Frontal cortex (tissue), 4 donors: Measurements from ENCODE around the gene TRIM37. TPM values are rescaled to one million over a fixed set of nuclear protein-coding genes. Genes with fewer than 3 reads are reported as not detected.
A peak's percentile ranks its signal among the peaks of the same experiment; 100 is the strongest.
"Not testable (repeated sequence)": the region's sequence is repeated elsewhere in the genome, so short reads cannot be mapped to it uniquely, and the experiment has no call there.

Experiments used
- DNase-seq, 2 donors: peaks; one replicate each; pipeline ENCODE4 v3.0.0; 2012; ENCODE audit warnings: low spot score in 2 of 2
- FAIRE-seq: peaks from 2 replicates; lab custom pipeline; 2012; peaks lifted over from hg19 to GRCh38; lab: Jason Lieb, UNC
- small RNA-seq: library from RNA; depleted of rRNA; stranded (forward); fragments of <200 nt; gene quantifications from one replicate; pipeline ENCODE3, GENCODE V24; 2014
- total RNA-seq: library from RNA; depleted of rRNA; stranded (reverse); fragments of >200 nt; gene quantifications from one replicate; pipeline ENCODE4 v1.2.3, GENCODE V29; 2014
- donor health status: control.
- donor health status: control.
- donor health status: control.

The TRIM37 gene
- total RNA-seq, 1 donor from 2014 or later = 134 TPM

DNA sequence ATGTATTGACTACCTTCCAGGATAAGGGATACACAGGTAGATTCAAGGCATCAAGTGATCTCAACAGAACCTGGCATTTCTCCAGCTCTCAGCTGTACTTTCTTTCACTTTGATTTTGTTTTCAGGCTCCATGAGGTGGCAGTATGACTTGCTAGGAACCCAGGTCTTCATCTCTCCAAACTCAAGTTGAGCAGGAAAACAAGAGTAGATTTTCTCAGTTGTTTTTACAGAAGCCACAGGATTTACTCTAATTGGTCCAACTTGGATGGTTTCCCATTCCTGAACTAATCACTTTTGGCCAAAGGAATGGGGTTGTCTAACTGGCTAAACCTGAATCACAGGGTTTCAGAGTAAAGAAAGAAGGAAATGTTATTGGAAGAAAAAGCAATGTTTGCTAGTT, 146.6 kb downstream of the TRIM37 start:
- FAIRE-seq = no peak
- DNase-seq = no peak

DNA sequence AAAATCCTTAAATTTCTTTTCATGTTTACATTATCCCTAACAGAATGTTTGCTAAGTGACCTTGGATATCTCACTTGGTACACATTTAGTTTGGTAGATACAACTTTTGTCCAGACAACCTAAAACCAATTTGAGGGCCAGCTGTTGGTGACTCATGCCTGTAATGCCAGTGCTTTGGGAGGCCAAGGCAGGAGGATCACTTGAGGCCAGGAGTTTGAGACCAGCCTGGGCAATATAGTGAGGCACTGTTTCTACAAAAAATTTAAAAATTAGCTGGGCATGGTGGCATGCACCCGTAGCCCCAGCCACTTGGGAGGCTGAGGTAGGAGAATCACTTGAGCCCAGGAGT, 149.0 kb downstream of the TRIM37 start:
- not testable (repeated sequence) for FAIRE-seq

DNA sequence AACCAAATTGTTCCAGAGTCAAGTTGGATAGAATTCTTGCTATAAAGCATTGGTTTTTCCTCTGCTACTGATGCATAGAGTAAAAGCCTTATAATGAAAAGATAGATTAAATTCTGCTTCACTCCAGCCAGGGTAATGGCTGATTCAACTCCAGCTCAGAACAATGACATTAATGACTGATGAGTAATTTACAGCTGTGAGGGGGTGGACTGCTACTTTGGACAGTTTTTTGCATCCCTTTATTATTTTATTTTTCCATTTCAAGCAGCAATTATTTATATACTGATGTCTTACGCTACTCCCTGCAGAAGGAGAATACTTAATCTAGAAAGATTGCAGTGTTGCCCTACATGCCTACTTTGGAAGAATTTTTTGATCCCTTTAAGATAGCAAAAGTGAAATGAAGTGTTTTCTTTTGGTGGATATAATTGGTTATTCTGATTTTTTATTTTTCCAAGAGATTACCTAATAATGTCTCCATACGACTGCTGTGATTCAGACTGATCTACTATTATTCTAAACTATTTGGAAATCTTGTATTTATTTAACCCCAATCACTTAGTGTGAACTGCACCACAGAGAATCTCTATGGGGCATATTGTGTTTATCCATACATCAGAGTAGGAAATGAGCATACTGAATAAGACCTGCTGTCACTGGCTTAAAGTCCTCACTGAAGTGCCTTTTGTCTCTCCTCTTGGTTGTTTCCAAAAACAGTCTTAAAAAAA, 149.5 kb downstream of the TRIM37 start:
- FAIRE-seq (no peak), DNase-seq (no peak)

More for the DNA sequence above, 149.0 kb downstream of the TRIM37 start:
- DNase-seq = not testable (repeated sequence)

GRCh38 chr17:58954358-58954757, 152.3 kb downstream of the TRIM37 start:
- not testable (repeated sequence) for FAIRE-seq

GRCh38 chr17:58947824-58948223, 158.9 kb downstream of the TRIM37 start:
- no peak for DNase-seq
- no peak for FAIRE-seq

More at GRCh38 chr17:58954358-58954757, 152.3 kb downstream of the TRIM37 start:
- DNase-seq = not testable (repeated sequence)

DNA sequence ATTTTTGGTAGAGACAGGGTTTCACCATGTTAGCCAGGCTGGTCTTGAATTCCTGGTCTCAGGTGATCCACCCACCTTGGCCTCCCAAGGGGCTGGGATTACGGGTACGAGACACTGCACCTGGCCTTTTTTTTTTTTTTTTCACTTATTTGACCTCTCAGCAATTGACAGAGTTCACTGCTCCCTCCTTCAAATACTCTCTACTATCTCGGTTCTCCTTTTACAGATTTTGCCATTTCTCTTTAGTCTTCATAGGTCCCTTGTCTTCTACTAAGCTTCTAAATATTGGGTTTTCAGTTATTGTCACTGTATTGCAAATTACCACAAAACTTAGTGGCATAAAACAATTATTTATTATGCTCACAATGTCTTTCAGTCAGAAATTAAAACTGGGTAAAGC, 159.3 kb downstream of the TRIM37 start:
- DNase-seq (no peak), FAIRE-seq (no peak)

DNA sequence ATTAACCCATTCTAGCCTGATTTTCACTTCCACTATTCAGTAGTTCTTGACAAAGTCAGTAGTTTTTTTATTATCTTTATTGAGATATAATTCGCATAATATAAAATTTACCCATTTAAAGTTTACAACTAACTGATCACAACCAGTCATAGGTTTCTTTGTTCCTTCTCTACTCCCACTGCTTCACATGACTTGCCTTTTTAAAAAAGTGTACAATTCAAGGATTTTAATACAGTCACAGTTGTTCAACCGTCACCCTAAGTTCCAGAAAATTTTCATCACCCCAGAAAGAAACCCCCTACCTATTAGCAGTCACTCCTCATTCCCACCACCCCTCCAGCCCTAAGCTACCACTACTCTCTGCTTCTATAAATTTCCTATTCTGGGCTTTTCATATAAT, 162.5 kb downstream of the TRIM37 start:
- no peak for DNase-seq
- no peak for FAIRE-seq

DNA sequence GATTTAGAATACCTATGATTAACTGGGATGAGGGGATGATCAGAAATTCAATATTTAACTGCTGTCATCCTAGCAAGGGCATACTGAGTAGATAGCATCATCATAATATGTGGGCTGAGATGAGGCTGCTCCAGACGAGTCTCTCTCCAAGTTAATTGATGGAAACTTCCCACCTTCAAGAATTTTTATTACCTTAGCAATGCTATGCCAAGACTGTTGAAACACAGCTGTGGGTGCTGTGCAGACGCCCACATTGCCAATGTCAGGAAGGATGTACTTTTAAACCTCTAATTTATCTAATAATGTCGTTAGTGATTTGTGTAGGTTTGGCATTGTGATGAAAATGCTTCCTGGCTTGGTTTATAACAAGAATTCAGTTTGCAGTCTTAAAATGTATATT, 170.4 kb downstream of the TRIM37 start:
- DNase-seq (no peak), FAIRE-seq (no peak)

- FAIRE-seq (no peak), DNase-seq (no peak)
These were observed 173.7 kb downstream of the TRIM37 start for GRCh38 chr17:58932956-58933355.

Small RNA genes within 50 kb of the gene (small RNA-seq; reads per million reads assigned to genes)
- gene MIR301A = 12.1 reads per million, percentile 96 among the genes with 10 or more reads in this experiment
- gene MIR454 = 125 reads per million, percentile 98 among the genes with 10 or more reads in this experiment
- gene RN7SL716P = not detected
- gene RNU2-58P = 3.3 reads per million, percentile 89 among the genes with 10 or more reads in this experiment

Other genes with a start within 250 kb of the TRIM37 start
- 158 TPM for gene SKA2, start 48.3 kb upstream of the TRIM37 start, total RNA-seq
- 1.6 TPM for gene PRR11, start 48.9 kb upstream of the TRIM37 start, total RNA-seq
- gene SMG8, start 103.2 kb upstream of the TRIM37 start, total RNA-seq = 54.2 TPM
- 54.2 TPM for gene GDPD1, start 113.6 kb upstream of the TRIM37 start, total RNA-seq
- 12.6 TPM for gene YPEL2, start 224.8 kb upstream of the TRIM37 start, total RNA-seq